CD1c-positive myeloid dendritic cell (primary cell): ENCODE data around the gene FXN.
"Not testable (repeated sequence)": the region's sequence is repeated elsewhere in the genome, so short reads cannot be mapped to it uniquely, and the experiment has no call there.

Experiments used
- DNase-seq: peaks from one replicate; pipeline ENCODE4 v3.0.0-alpha.2; 2016; ENCODE audit errors: extremely low spot score

FXN gene

DNA sequence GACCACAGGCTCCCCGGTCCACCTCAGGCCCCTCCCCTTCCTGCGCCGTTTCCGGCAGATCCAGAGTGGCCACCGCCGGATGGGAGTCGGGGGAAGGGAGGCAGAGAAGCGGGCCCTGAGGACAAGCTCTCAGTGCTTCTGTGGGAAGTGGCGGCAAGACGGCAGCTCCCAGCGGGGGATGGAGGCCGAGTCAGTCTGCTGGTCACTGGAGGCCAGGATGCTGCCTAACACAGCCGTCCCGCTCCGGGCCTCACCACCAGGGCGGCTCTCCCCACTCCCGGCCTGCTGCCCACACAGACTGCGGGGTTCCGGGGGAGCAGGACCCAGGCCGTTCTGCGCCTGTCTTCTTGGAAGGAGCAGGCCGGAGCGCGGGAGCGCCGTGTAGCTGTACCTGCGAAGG lies 31.4 kb downstream of the FXN start:
- DNase-seq: no peak

DNA sequence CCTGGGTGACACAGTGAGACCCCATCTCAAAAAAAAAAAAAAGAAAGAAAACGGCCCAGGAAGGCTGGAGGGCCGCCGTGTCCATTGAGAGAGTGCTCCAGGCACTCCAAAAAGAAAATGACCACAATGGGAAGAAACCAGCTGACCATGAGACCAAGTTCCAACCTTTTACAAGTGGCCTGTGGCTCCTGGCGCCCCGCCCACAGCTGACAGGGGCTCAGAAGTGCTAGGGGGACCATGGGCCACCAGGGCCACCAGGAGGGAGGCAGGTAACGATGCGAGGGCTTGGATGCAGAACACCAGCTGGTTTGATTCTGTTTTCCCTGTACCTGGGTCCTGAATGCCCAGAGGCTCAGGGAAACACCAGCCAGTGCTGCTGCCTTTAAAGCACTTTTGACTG lies 34.6 kb downstream of the FXN start:
- DNase-seq: no peak

DNA sequence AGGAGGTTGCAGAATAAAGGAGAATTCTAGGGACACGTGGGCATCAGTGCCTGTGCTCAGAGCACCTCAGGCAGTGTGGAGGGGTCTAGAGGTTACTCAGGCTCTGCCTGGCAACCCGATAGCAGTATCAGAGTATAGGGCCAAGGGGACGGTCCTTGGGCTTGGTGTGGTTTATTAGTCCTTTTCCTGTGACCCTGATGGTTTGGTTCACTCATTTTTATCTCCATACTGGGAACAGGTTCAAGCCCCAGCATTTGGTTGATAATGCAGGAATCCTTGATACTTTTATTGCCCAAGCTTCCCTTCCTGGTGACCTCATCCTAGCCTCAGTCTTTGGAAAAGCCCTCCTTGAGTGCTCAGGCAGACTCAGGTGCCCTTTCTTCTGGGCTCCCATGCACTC lies 35.5 kb downstream of the FXN start:
- DNase-seq: no peak

DNA sequence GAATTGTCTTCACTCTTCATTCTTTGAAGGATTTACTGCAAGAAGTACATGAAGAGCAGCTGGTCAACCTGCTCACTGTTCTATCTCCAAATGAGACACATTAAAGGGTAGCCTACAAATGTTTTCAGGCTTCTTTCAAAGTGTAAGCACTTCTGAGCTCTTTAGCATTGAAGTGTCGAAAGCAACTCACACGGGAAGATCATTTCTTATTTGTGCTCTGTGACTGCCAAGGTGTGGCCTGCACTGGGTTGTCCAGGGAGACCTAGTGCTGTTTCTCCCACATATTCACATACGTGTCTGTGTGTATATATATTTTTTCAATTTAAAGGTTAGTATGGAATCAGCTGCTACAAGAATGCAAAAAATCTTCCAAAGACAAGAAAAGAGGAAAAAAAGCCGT lies 37.6 kb downstream of the FXN start:
- DNase-seq: no peak

DNA sequence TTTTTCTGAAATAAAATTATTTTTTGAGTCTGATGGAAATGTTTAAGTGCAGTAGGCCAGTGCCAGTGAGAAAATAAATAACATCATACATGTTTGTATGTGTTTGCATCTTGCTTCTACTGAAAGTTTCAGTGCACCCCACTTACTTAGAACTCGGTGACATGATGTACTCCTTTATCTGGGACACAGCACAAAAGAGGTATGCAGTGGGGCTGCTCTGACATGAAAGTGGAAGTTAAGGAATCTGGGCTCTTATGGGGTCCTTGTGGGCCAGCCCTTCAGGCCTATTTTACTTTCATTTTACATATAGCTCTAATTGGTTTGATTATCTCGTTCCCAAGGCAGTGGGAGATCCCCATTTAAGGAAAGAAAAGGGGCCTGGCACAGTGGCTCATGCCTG lies 39.2 kb downstream of the FXN start:
- no peak for DNase-seq

DNA sequence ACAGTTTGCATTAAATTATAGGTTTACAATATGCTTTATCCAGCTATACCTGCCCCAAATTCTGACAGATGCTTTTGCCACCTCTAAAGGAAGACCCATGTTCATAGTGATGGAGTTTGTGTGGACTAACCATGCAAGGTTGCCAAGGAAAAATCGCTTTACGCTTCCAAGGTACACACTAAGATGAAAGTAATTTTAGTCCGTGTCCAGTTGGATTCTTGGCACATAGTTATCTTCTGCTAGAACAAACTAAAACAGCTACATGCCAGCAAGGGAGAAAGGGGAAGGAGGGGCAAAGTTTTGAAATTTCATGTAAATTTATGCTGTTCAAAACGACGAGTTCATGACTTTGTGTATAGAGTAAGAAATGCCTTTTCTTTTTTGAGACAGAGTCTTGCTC lies 41.0 kb downstream of the FXN start:
- no peak for DNase-seq

DNA sequence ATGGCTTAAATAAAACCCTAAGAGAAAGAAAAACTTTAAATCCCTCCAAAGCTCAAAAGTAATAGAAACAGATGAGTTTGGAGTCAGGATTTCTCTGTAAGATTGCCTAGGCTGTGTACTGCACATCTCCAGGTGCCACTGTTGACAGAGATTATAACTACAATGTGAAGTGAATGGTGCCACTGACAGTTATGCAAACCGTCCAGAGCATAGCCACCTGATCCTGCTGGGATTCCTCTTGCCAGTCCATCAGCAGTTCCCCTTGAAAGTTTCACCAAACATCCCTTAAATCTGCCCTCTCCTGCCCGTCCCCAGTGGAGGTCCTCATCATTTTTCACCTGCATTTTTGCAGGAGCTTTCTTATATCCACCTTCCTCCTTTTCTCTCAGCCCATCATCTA lies 42.5 kb downstream of the FXN start:
- DNase-seq: no peak

DNA sequence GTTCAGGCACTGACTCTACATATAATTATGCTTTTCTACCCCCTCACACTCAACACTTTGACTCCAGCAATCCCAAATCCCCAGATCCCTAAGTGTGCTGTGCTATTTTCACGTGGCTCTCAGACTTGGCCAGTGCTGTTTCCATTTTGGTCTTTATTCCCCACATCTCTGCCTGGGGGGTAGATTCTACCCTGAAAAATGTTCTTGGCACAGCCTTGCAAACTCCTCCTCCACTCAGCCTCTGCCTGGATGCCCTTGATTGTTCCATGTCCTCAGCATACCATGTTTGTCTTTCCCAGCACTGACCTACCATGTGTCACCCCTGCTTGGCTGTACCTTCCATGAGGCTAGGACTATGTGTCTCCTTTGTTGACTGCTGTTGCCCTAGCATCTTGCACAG lies 43.0 kb downstream of the FXN start:
- no peak for DNase-seq

DNA sequence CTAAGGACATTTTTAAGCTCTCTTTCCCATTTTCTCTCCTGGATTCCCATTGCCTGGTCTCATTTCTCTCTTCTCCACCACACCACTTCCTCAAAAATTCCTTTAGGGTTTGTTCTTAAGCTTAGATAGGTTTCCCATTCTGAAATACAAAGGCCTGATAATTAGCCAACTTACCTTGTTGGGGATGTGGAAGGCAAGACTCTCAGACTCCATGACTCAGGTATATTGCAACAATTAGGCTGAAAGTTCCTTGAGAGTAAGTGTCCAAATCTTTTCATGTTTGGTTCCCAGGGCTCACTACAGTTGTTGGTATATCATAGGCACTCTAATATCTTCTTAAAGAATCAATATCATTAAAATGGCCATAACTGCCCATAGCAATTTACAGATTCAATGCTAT lies 43.6 kb downstream of the FXN start:
- no peak for DNase-seq

DNA sequence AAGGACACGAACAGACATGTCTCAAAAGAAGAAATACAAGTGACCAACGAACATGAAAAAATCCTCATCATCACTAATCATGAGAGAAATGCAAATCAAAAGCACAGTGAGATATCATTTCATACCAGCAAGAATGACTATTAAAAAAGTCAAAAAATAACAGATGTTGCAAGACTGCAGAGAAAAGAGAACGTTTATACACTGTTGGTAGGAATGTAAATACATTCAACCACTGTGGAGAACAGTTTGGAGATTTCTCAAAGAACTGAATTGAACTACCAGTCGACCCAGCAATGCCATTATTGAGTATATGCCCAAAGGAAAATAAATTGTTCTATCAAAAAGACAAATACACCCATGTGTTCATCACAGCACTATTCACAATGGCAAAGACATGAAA lies 45.7 kb downstream of the FXN start:
- DNase-seq: no peak

DNA sequence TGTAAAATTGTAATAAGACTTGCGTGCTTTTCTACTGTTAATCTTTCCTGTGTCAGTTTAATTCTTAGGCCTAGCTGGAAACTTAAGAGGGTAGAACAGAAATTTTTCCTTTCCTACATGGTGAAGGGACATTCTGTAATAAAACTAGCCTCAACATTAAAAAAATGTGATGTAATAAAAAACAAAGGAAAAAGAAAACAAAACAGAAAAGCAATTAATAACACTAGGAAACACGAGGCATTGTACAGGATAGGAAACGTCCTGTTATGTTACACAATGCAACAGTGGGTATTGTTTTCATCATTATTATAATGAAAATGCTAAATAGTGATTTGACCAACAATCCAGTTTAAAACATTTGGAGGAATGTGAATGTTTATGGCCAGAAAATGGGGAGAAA lies 47.8 kb downstream of the FXN start:
- DNase-seq: no peak

DNA sequence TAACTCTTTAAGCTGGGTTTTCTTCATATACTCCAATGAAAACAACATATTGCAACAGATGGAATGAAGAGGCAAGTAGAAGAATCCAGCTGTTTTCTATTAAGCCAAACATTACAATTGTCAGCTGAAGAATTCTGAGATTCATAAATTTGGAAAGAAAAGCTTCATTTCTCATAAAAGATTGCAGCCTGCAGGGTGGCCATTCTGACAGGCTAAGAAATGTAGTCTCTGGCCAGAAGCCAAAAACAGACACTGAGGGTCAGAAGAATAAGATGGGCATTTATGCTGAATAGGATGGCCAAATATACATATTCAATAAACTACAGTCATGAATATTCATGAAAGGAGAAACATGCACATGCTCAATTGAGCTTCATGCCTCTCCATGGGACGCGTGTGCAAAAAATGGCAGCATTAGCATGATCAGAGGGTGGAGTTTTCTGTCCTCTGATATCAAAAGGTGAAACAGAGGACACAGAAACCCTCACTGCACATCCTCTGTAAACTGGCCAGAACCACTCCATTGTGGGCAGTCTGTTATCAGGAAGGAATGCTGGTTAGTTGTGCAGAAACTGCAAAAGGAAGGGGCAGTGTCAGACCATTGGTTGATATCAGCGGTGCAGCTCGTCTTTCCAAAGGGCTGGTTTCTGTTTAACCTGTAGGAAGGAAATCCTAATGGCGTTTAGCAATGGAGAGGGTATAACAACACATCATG lies 50.2 kb downstream of the FXN start:
- no peak for DNase-seq

DNA sequence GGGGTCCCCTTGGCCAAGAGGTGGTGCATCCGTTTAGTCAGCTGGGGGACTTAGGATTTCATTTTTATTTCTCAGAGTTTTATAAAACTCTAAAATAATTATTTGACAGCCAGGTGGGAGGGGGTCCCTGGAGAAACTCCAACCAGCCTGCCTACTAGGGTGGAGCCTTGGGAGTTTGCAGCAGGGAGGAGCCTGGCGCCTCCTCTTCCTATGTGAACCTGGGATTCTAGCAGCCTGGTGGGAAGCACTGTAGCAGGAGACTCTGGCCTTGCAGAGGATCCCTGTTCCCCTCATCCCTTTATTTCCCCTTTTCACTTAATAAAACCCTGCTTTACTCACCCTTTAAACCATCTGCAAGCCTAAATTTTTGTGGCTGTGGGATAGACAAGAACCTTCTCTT lies 50.8 kb downstream of the FXN start:
- no peak for DNase-seq

DNA sequence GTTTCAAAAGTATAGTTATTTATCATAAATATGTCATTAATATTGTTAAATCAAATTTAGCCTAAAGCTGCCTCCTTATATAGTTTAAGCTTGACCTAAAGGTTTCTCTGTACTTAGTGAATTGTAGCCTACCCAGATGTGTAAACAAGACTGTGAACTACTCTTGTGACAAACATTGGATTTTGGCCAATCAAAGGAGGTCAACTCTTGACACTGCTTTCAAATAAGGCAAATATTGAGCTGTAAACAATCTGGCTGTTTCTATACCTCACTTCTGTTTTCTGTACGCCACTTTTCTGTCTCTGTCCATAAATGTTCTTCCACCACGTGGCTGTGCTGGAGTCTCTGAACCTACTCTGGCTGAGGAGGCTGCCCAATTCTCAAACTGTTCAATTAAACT lies 51.2 kb downstream of the FXN start:
- no peak for DNase-seq

DNA sequence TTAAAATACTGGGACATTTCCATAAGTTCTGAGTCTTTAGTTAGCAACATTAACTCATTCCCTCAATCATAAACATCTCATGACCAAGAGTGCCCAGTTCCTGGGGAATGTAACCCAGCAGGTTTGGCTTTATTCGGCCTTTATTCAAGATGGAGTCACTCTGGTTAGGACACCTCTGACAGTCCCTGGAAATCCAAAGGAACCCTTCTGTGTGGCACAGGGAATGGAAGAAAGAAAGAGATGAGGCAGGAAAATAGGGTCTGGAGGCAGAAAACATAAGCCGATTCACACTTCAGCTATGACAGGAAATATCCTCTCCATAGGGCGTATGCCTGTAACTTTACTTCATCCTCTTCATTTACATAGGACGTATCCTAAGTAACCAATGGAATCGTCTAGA lies 53.5 kb downstream of the FXN start:
- DNase-seq: no peak

DNA sequence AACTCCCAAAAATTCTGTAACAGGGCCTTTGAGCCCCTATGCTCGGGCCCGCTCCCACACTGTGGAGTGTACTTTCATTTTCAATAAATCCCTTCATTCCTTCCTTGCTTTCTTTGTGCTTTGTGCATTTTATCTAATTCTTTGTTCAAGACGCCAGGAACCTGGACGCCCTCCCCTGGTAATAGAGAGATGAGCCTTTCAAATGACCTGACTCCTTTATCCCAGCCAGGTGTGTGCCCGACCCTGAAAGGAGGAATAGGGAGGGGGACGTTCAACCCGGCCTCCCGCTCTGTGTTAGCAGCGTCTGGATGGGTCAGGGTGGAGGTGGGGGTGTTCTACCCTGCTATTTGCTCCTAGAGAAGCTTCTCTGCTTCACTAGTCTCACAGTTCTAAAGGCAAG lies 53.9 kb downstream of the FXN start:
- DNase-seq: no peak

DNA sequence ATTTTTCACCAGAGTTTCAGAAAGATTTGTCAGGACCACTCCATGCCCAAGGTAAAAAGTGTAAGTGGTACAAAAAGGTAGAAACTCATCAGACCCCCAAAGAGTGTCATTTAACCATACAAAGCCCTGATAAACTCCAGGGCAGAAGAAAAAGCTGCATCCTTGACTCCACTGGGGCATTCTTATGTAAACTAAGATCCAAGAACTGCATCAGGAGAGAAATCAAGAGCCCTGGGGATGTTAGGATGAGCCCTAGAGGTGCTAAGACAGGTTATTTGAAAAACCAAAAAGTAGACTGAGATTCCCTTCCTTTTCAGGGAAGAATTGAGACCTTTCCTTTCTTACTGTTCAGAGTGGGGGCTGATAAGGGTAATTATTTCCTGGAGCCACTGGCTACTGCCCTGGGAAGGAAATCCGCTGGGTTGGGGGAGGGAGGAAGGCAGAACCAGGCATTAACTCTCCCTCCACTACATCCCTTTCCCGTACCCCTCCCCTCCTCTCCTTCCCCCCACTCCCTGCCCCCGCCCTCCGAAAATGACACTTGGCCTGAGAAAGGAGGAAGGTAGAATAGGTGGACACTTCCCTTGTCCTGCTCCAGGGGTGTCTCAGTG lies 54.7 kb downstream of the FXN start:
- no peak for DNase-seq

DNA sequence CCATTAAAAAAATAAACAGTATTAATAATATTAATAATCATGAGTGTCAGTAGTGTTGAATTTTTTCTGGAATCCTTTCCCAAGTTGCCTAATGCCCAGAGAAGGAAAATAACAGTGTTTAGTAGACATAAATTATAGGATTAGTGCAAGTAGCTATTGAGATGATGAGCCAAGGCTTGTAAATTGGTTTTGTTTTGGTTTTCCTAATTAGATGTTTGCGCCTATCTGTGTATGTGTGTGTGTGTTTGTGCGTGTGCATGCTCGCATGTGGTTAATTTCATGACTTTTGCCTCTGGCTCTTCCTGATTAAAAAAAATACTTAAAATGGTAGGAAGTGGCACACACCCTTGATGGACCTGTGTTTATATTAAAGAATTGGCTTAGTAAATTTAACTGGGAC lies 55.4 kb downstream of the FXN start:
- no peak for DNase-seq

DNA sequence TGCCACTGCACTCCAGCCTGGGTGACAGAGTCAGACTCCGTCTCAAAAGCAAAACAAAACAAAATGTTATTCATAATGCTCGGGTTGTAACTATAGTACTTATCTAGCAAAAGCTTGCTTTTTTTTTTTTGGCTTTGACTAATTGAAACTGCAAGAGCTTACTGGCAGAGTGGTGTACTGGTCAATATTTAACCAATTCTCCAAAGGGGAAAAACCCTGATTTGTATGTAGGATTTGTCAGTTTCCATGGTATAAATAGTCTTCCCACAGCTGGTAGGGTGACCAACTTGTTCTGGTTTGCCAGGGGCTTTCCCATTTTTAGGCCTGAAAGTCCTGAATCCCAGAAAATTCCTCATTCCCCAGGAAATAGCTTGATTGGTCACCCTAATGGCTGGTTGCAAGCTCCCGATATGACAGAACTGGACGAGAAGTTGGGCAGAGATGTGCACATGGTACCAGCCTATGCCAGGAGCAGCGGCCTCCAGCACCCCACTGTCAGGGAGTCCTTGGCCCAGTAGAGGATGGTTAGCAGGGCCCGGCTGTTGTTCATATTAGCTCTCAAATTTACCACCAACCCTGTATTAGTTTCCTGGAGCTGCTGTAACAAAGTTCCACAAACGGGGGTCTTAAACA lies 58.0 kb downstream of the FXN start:
- no peak for DNase-seq

DNA sequence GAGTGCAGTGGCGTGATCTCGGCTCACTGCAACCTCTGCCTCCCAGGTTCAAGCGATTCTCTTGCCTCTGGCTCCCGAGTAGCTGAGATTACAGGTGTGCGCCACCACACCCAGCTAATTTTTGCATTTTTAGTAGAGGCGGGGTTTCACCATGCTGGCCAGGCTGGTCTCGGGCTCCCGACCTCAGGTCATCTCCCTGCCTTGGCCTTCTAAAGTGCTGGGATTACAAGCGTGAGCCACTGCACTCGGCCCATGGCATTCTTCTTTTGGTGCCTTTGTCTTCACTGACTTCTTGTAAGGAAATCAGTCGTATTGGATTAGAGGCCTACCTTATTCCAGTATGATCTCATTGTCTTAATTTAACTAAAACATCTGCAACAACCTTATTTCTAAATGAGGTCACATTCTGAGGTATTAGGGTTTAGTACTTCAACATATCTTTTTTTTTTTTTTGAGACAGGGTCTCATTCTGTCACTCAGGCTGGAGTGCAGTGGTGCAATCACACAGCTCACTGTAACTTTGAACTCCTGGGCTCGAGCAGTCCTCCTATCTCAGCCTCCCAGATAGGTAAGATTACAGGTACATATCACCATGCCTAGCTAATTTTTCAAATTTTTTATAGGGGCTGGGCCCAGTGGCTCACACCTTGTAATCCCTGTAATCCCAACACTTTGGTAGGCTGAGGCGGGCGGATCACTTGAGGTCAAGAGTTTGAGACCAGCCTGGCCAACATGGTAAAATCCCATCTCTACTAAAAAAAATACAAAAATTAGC lies 59.0 kb downstream of the FXN start:
- DNase-seq: not testable (repeated sequence)

DNA sequence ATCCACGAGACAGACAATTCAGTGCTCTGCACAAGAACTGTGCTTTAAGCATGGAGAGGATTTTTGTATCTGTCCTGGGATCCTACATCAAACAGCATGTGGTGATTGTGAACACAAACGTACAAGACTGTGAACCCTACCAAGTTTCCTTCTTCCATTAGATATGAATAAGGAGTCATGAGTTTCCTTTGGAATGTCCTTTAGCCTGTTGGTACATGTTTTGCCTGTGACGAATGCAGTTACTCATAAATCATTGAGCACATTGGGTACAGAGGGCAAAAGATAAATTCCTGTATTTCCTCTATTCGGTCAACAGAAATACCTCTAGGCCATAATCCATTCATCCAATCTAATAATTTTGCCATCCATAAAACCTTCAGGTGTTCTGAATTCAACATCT lies 61.5 kb downstream of the FXN start:
- DNase-seq: no peak

DNA sequence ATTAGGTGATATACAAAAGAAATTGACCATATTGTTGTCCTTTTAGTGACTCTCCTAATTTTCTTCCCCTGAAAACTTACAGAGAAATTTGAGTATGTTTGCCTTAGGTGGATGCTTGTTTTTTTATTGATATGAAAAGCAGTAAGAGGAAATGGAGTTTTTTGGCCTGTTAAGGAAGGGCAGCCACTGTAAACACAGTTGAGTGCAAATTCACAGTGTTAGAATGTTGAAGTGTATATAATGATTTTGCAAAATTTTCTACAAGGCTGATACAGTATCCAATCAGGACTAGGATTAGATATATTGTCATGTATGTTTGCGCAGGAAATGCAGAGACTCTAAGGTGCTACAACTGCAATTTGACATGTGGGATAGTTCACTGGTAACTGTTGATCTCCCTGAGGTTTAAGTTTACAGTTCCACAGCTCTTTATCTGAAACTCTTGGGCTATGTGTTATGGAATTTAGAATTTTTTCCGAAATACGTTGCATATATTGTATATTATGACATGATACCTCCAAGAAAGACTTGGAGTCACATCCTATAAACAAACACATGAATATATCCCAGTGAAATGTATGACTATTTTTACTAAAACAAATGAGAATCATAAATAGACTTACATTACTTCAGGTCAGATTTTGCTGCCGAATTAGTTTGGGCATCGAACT lies 62.5 kb downstream of the FXN start:
- no peak for DNase-seq
